ENCODE data around the gene OR6S1. TPM values are rescaled to one million over a fixed set of nuclear protein-coding genes. Genes with fewer than 3 reads are reported as not detected.
A peak's percentile ranks its signal among the peaks of the same experiment; 100 is the strongest.

OR6S1 gene
- total and polyA plus RNA-seq, 11 donors: not detected

DNA sequence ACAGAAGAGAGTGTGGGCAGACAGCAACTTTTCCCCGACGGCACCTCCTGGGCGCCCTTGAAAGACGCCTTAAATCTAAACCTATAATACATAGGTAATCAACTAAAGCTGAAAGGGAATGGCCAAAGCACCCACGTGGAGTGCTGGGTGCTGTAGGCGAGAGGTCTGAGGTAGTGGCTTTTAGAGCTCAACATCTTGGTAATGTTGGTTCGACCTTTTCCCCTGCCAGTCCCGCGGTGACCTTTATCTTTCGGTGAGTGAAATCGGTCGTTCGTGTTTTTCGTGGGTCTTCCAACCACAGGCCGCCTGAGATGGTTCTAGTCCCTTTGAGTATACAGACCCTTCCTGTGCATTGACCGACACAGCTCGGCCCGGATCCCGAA, 9.1 kb downstream of the OR6S1 start:
- 1 to 3% (median 2%) methylated on average over 18 to 19 of the region's 19 CpGs for WGBS, 4 donors
- Histone ChIP-seq H3K36me3 (no peaks in the 10 kb centered on the region), H3K27ac (no peak overlapping the region), H3K4me3 (peak overlapping the region in 10 of 12 donors; percentile 1 to 48 (median 37)), H3K9me3 (no peaks in the 10 kb centered on the region), H3K27me3 (peaks cover 0 to 68% (median 15%) of the 10 kb centered on the region in 9 donors), H3K4me1 (peaks cover 0 to 34% (median 16%) of the 10 kb centered on the region in 12 donors)
- intact Hi-C loops (cut with DNase I): loop anchor here in 3 of 10 donors (5.0 kb wide), 1 partner anchor 50 kb away; the partner anchor contains the start of gene RNASE4 (in 3 of the 3)
- peak in 2 of 4 donors; percentile 6 to 16 for ATAC-seq
- DNase-seq: no peak
- TF ChIP-seq POLR2A (IDR thresholded peaks at IDR 0.05): no peak
- TF ChIP-seq, protein P1, sequence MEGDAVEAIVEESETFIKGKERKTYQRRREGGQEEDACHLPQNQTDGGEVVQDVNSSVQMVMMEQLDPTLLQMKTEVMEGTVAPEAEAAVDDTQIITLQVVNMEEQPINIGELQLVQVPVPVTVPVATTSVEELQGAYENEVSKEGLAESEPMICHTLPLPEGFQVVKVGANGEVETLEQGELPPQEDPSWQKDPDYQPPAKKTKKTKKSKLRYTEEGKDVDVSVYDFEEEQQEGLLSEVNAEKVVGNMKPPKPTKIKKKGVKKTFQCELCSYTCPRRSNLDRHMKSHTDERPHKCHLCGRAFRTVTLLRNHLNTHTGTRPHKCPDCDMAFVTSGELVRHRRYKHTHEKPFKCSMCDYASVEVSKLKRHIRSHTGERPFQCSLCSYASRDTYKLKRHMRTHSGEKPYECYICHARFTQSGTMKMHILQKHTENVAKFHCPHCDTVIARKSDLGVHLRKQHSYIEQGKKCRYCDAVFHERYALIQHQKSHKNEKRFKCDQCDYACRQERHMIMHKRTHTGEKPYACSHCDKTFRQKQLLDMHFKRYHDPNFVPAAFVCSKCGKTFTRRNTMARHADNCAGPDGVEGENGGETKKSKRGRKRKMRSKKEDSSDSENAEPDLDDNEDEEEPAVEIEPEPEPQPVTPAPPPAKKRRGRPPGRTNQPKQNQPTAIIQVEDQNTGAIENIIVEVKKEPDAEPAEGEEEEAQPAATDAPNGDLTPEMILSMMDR (IDR thresholded peaks at IDR 0.05): no peak

DNA sequence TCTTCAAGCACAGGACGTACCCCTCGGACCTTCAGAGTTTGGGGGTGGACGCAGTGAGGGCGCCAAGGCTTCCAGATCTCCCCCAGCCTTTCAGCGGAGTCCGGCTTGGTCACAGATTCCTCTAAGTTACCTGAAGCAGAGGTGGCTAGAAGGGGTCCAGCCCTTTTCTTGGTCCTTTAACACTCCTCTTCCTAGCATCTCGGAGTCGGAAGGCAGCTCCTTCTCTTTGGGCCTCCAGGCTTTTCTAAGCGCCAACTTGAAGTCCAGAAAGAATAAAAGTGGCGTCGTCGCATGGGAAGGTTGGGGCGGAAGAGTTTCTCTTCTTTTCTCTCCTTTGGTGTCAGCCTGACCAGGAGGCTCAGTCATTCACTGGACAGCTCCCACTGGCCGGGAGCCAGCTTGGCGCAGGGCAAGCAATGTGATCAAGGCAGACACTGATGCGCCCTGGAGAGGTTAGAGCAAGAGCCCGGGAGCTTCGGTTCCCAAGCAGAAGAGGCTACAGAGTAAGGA, 9.6 kb downstream of the OR6S1 start:
- peak; percentile 56 to 83 (median 70) for DNase-seq
- Histone ChIP-seq H3K9me3 (no peaks in the 10 kb centered on the region), H3K27ac (no peak overlapping the region), H3K4me3 (peak overlapping the region in 10 of 12 donors; percentile 1 to 48 (median 37)), H3K4me1 (peaks cover 0 to 34% (median 16%) of the 10 kb centered on the region in 12 donors), H3K36me3 (no peaks in the 10 kb centered on the region), H3K27me3 (peaks cover 0 to 68% (median 13%) of the 10 kb centered on the region in 9 donors)
- WGBS, 4 donors: 1% methylated on average over 12 to 18 of the region's 18 CpGs
- intact Hi-C loops (cut with DNase I): loop anchor here in 3 of 10 donors (5.0 kb wide), 1 partner anchor 50 kb away; the partner anchor contains the start of gene RNASE4 (in 3 of the 3)
- peak; percentile 63 to 87 (median 79) for ATAC-seq
- TF ChIP-seq, protein P1 (IDR thresholded peaks at IDR 0.05): no peak
- no peak for TF ChIP-seq POLR2A (IDR thresholded peaks at IDR 0.05)

DNA sequence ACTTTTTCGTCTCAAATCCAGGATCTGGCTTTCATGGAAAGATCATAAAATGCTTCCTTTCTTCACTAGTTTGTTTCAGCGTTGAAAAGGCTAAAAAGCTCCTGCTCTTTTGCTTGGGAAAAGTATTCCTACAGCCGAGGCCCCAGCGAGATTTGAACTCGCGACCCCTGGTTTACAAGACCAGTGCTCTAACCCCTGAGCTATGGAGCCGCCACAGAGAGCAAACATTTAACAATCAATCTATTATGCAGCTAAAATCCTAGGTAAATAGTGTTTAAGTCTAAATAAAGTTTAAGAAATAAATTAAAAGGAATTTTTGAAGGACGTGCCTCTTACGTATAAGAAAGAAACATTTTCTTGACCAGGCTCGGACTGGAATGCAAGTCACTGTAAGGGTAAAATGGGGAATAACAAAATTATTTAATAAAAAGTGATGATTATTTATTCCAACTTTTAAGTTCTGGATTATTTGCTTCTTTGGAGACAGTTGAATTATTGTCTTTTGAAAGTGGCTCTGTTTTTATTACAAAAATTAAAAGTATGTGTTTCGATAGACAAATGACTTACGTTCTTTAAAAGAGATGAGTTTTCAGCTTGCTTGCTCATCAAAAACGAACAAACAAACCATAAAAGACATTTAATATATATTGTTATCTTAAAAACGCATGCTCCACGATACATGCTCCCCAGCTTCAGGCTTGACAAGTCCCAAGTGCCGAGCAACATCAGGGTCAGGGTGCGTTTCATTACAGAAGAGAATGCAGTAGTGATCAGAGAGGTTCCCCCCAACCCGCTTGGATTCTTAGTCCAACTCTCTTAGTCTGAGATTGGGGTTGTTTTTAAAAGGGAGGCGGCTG, 10.2 kb downstream of the OR6S1 start:
- H3K27ac ChIP-seq: no peak overlapping the region
- peak overlapping the region in 11 of 12 donors; percentile 1 to 48 (median 37) for H3K4me3 ChIP-seq
- TF ChIP-seq, protein P1 (IDR thresholded peaks at IDR 0.05): no peak
- no peak for TF ChIP-seq POLR2A (IDR thresholded peaks at IDR 0.05)
- intact Hi-C loops (cut with DNase I): loop anchor here in 3 of 10 donors (5.0 kb wide), 1 partner anchor 51 kb away; the partner anchor contains the start of gene RNASE4 (in 3 of the 3)
- no peak for DNase-seq
- no peaks in the 10 kb centered on the region for H3K9me3 ChIP-seq
- no peaks in the 10 kb centered on the region for H3K36me3 ChIP-seq
- ATAC-seq: peak in 2 of 4 donors; percentile 54 to 70
- H3K27me3 ChIP-seq: peaks cover 0 to 69% (median 8%) of the 10 kb centered on the region in 9 donors
- 2 to 4% (median 2%) methylated on average over 18 to 19 of the region's 19 CpGs for WGBS, 4 donors
- peaks cover 0 to 39% (median 17%) of the 10 kb centered on the region in 12 donors for H3K4me1 ChIP-seq

All from heart left ventricle (tissue), 16 donors.